GM12872 (cell line): Measurements from ENCODE around the gene GRIP2.

Source experiments
- CTCF ChIP-seq: IDR thresholded peaks from 3 replicates; pipeline ENCODE4 v1.5.1; 2011; ENCODE audit warnings: low read depth, mild to moderate bottlenecking, low read length, moderate library complexity; ENCODE audit not compliant: insufficient read depth

Gene GRIP2

GRCh38 chr3:14450506-14450905 lies 89.6 kb downstream of the GRIP2 start:
- no peak for TF ChIP-seq CTCF

- TF ChIP-seq CTCF = no peak
Observed at GRCh38 chr3:14448756-14449727, 91.1 kb downstream of the GRIP2 start.

- no peak for TF ChIP-seq CTCF
Observed at GRCh38 chr3:14448063-14448462, 92.1 kb downstream of the GRIP2 start.

- no peak for TF ChIP-seq CTCF
Observed at GRCh38 chr3:14446988-14447570, 93.1 kb downstream of the GRIP2 start.

GRCh38 chr3:14445773-14446172 lies 94.4 kb downstream of the GRIP2 start:
- no peak for TF ChIP-seq CTCF

GRCh38 chr3:14444380-14444779 lies 95.8 kb downstream of the GRIP2 start:
- TF ChIP-seq CTCF = no peak

GRCh38 chr3:14441920-14442300 lies 98.2 kb downstream of the GRIP2 start:
- TF ChIP-seq CTCF = no peak
